Measurements from ENCODE around the gene HCRTR1. TPM values are rescaled to one million over a fixed set of nuclear protein-coding genes. Genes with fewer than 3 reads are reported as not detected.

HCRTR1 gene
- total RNA-seq, 2 donors from 2014 or later = not detected

DNA sequence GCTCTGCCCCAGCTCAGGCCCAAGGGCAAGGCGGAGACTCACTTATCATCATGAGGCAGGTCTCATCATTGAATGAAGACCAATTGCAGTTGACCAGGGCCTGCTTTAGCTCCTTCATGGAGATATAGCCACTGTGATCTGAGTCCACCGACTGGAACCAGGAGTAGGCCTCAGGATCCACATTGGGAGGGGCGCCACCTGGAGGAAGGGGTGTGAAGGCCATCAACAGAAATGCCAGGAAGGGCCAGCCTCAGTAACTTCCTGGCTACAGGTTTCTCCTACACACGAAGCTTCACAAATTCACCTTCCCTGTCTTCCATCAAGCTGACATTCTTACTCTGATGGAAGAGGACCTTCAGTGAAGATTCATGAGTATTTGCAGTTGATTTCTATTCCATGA, 15.6 kb downstream of the HCRTR1 start:
- peak; percentile 32 for ATAC-seq
- Mint-ChIP-seq H3K4me1 (peaks cover 24% of the 10 kb centered on the region), H3K27me3 (no peaks in the 10 kb centered on the region), H3K4me3 (no peak overlapping the region), H3K27ac (no peak overlapping the region), H3K36me3 (ENCODE audit: low read depth) (peaks cover 5% of the 10 kb centered on the region)
- H3K9me3 ChIP-seq (ENCODE audit: control insufficient read depth, low read length, poor library complexity, severe bottlenecking) = no peaks in the 10 kb centered on the region
- DNase-seq = no peak

DNA sequence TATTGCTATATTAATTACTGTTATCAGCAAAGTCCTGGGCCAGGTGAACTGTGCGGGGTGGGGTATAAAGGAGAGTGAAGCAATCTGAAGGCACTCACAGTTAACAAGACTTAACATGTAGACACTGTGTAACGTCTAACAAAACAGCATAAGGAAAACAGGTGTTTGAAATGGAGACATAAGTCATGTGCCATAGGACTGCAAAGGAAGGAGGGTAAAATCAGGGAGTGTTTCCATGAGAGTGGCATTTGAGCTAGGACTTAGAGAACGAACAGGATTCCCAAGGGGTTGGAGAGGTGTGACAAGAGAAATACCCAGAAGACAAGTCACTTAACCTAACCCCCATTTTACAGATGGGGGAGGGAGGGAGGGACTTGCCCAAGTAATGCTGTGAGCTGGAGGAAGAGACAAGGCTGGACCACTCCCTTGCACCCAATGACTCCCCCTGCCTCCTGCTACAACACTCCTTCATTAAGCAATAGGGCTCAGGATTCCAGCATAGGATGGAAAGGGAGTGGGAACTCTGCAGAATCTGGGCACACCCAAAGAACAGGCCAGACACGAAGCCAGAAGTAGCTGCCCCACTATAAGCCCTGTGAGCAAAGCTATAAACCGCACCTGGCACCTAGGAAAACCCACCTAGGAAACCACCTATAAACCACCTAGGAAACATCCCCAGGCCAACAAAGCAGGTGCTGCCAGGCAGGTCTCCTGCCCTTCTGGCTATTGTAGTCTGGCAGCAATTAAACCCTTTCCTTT, 20.6 kb downstream of the HCRTR1 start:
- ATAC-seq = peak; percentile 54
- peaks cover 3% of the 10 kb centered on the region for H3K36me3 Mint-ChIP-seq (ENCODE audit: low read depth)
- H3K4me3 Mint-ChIP-seq = no peak overlapping the region
- H3K9me3 ChIP-seq (ENCODE audit: control insufficient read depth, low read length, poor library complexity, severe bottlenecking) = no peaks in the 10 kb centered on the region
- peaks cover 24% of the 10 kb centered on the region for H3K4me1 Mint-ChIP-seq
- peak overlapping the region; percentile 39 for H3K27ac Mint-ChIP-seq
- no peak for DNase-seq
- H3K27me3 Mint-ChIP-seq = no peaks in the 10 kb centered on the region

DNA sequence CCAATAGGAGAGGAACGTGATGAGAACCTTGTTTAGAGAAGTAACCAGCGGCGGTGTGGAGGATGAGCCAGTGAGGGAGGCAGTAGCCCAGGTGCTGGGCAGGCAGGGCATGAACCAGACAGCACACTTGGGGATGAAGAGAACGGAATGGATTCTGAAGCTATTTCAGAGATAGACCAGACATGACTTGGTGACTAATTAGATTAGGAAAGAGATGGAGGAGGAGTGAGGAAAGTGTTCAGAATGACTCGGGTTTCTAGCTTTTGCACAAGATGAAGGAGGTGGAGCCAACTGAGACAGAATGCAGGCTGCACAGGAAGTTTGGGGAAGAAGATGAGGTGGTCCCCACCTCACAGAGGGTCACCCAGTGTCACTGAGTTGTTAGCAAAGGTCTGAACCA, 22.1 kb downstream of the HCRTR1 start:
- no peaks in the 10 kb centered on the region for H3K9me3 ChIP-seq (ENCODE audit: control insufficient read depth, low read length, poor library complexity, severe bottlenecking)
- Mint-ChIP-seq H3K4me1 (peaks cover 35% of the 10 kb centered on the region), H3K27me3 (no peaks in the 10 kb centered on the region), H3K4me3 (no peak overlapping the region), H3K27ac (no peak overlapping the region), H3K36me3 (ENCODE audit: low read depth) (peaks cover 3% of the 10 kb centered on the region)
- ATAC-seq (no peak), DNase-seq (no peak)

DNA sequence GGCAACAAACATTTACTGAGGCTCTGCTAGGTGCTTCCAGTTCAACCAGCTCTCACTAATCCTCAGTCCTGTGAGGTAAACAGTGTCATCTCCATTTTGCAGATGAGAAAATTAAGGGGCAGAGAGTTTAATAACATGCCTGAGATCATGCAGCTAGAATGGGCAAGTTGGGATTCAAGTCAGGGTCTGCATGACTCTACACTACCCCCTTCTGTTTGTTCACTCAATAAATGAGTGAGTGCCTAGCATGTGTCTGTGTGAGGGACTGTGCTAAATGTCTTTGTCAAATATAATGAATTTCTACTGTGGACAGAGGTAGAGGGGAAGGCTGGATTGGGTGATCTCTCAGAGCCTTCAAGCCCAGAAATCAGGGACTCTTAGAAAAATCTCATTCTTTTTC, 22.7 kb downstream of the HCRTR1 start:
- Mint-ChIP-seq H3K27me3 (no peaks in the 10 kb centered on the region), H3K27ac (no peak overlapping the region), H3K36me3 (ENCODE audit: low read depth) (peaks cover 8% of the 10 kb centered on the region), H3K4me3 (no peak overlapping the region), H3K4me1 (peaks cover 36% of the 10 kb centered on the region)
- DNase-seq (no peak), ATAC-seq (no peak)
- H3K9me3 ChIP-seq (ENCODE audit: control insufficient read depth, low read length, poor library complexity, severe bottlenecking) = no peaks in the 10 kb centered on the region

DNA sequence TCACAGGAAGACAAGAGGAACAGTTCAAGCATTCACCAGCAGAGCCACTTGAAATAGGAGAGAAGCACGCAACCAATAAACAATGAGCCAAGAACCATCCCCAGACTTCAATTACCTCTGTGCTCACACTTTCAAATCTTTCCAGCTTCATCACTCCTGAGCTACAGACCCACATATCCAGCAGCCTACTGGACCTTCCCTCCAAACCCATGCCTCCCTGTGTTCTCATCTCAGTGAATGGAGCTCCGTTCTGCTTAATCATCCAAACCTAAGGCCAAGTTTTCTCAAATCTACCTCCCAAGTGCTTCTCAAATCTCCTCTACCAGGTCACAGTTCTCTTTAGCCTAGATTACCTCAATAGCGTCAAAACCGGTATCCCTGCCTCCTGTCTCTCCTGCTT, 23.5 kb downstream of the HCRTR1 start:
- no peaks in the 10 kb centered on the region for H3K27me3 Mint-ChIP-seq
- H3K4me1 Mint-ChIP-seq = peaks cover 40% of the 10 kb centered on the region
- no peak for DNase-seq
- no peaks in the 10 kb centered on the region for H3K9me3 ChIP-seq (ENCODE audit: control insufficient read depth, low read length, poor library complexity, severe bottlenecking)
- peaks cover 8% of the 10 kb centered on the region for H3K36me3 Mint-ChIP-seq (ENCODE audit: low read depth)
- ATAC-seq = no peak
- no peak overlapping the region for H3K27ac Mint-ChIP-seq
- no peak overlapping the region for H3K4me3 Mint-ChIP-seq

DNA sequence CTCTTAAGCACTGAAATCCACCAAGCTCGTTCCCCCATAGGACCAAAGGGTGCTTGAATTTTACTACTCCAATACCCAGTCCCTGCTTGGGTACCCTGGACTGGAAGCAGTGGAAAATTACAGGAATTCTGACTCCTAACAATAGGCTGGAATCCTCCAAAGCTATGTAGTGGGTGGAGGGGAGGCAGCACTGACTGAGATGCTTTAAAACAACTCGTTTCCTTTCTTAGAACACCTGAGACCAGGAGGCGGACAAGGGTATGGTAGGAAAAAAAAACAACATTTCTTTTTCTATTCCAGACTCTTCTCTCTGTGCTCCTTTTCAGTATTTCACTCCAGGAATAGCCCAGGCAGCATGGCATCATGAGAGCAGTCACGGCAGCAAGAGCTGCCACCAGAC, 24.9 kb downstream of the HCRTR1 start:
- no peaks in the 10 kb centered on the region for H3K27me3 Mint-ChIP-seq
- no peak overlapping the region for H3K4me3 Mint-ChIP-seq
- H3K36me3 Mint-ChIP-seq (ENCODE audit: low read depth) = peaks cover 11% of the 10 kb centered on the region
- peaks cover 32% of the 10 kb centered on the region for H3K4me1 Mint-ChIP-seq
- ATAC-seq (no peak), DNase-seq (no peak)
- no peaks in the 10 kb centered on the region for H3K9me3 ChIP-seq (ENCODE audit: control insufficient read depth, low read length, poor library complexity, severe bottlenecking)
- no peak overlapping the region for H3K27ac Mint-ChIP-seq

DNA sequence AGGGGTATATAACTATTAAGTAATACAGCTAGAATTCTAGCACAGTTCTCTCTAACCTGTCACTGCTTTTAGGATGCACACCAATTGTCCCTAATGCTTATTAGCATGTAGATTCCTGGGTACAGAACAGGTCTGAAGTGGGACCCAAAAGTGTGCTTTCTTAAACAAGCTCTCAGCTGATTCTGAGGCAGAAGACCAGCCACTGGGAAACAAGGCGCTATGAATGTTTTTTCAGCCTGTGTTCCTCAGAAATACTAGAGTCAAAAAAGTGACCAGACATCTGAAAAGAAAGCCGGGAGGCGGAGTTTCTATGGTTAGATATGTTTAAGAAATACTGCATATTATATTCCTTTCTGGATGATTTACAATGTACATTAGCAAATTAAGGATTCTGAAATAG, 25.4 kb downstream of the HCRTR1 start:
- Mint-ChIP-seq H3K27me3 (no peaks in the 10 kb centered on the region), H3K4me1 (peaks cover 28% of the 10 kb centered on the region), H3K36me3 (ENCODE audit: low read depth) (peaks cover 11% of the 10 kb centered on the region), H3K4me3 (peak overlapping the region; percentile 25), H3K27ac (peak overlapping the region; percentile 99)
- ATAC-seq (no peak), DNase-seq (no peak)
- H3K9me3 ChIP-seq (ENCODE audit: control insufficient read depth, low read length, poor library complexity, severe bottlenecking) = no peaks in the 10 kb centered on the region

DNA sequence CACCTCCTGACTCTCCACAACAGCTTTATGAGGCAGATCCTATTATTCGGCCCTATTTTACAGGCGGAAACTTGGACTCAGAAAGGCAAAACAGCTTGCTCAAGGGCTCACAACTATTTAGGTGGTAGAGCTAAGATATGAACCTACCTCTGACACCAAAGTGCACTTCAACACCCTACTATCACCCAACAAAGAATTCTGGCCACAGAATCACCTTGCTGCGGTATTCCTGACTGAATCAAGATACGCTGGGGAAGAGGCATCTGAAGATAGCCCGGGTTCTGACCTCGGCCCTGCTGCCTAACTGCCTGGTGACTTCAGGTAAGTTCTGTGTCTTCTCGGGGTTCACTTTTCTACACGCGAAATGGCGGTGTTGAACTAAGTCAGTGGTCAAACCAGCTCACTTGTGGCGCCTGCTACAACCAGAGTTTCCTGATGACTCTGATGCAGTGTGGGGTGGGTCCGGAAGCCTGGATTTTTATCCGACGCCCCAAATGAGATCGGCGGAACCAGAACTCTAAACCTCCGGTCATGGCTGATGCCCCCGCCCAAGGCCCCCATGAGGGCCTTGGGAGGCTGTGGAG, 26.6 kb downstream of the HCRTR1 start:
- ATAC-seq (peak; percentile 57), DNase-seq (no peak)
- Mint-ChIP-seq H3K27ac (peak overlapping the region; percentile 99), H3K36me3 (ENCODE audit: low read depth) (peaks cover 8% of the 10 kb centered on the region), H3K27me3 (no peaks in the 10 kb centered on the region), H3K4me3 (peak overlapping the region; percentile 97), H3K4me1 (peaks cover 24% of the 10 kb centered on the region)
- no peaks in the 10 kb centered on the region for H3K9me3 ChIP-seq (ENCODE audit: control insufficient read depth, low read length, poor library complexity, severe bottlenecking)

DNA sequence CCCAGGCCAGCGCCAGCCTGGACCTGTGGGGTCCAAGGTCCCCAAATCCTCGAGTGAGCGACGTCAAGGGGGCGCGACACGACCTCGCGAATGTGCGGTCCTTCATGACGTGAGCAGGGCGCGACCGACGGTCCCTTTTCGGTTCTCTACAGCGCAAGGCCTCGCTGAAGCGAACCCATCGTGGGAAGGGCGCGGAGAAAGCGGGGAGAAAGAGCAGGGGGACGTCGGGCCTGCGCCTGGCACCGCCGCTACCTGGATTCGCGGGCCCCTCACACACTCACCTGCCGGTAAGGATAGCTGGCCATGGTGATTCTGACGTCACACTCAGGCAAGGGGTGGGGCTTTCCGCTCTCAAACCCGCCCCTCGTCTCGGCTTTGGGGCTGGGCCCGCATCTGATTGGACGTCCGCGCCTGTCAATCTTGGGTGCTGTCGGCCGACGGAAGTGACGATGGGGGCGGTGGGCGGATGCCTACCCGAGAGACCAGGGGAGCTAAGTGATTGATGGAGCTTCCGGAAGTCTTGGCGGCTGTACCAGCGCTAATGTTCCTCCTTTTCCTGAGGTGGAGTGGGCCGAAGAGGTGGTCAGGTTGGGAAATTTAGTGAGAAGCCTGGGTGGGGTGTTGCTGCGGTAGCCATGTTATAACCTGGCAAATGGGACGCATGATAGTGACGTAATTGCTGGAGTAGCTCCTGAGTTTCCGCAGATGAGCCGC, 27.2 kb downstream of the HCRTR1 start, which contains the start of gene PEF1:
Gene PEF1 (minus strand): TSS at position 317 of the 714 bp plus-strand sequence. CDS start 12 bp downstream, at position 305.
- Mint-ChIP-seq H3K4me3 (peak within 1 kb of the TSS; percentile 97), H3K27ac (peak within 1 kb of the TSS; percentile 99), H3K27me3 (no peaks in the 10 kb centered on the region), H3K4me1 (peaks cover 24% of the 10 kb centered on the region), H3K36me3 (ENCODE audit: low read depth) (peaks cover 8% of the 10 kb centered on the region)
- peak; percentile 90 for ATAC-seq
- peak; percentile 97 to 99 (median 98) for DNase-seq
- no peaks in the 10 kb centered on the region for H3K9me3 ChIP-seq (ENCODE audit: control insufficient read depth, low read length, poor library complexity, severe bottlenecking)

DNA sequence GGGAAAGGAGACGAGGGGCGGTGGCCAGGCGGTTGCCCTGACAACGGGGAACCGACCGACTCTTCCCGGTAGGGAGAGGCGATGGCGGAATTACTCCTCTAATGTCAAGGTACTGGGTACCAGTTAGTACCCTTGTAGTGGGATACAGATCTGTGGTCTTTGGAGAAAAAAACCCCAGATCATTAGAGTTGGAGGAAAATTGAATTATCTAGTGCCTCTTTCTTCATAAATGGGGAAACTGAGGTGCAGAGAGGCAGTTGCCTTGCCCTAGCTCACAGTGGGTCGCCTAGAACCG, 27.7 kb downstream of the HCRTR1 start:
- H3K27me3 Mint-ChIP-seq = no peaks in the 10 kb centered on the region
- DNase-seq (no peak), ATAC-seq (no peak)
- peaks cover 24% of the 10 kb centered on the region for H3K4me1 Mint-ChIP-seq
- no peaks in the 10 kb centered on the region for H3K9me3 ChIP-seq (ENCODE audit: control insufficient read depth, low read length, poor library complexity, severe bottlenecking)
- H3K27ac Mint-ChIP-seq = peak overlapping the region; percentile 99
- H3K36me3 Mint-ChIP-seq (ENCODE audit: low read depth) = peaks cover 8% of the 10 kb centered on the region
- H3K4me3 Mint-ChIP-seq = peak overlapping the region; percentile 97

DNA sequence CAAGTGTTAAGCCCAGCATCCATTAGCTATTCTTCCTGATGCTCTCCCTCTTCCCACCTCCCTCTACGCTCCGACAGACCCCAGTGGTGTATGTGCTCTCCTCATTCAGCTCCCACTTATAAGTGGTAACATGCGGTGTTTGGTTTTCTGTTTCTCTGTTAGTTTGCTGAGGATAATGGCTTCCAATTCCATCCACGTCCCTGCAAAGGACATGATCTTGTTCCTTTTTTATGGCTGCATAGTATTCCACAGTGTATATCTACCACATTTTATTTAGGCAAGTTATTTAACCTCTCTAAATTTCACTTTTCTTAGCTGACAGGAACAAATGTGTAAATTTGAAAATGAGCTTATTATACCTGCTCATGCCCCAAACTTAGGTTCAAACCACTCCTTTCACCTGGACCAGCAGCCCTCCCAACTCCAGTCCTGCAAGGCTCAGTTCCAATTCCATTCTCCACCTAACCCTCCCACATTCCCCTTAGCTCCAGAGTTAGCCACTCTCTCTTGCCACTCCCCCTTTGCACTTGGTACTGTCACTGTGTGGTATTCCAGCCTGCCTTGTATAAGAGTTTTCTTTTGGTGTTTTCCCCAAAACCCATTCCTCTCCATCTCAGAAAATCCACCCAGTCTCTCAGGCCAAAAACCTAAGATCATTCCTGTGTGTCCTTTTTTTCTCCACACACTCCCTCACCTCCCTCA, 28.9 kb downstream of the HCRTR1 start:
- H3K36me3 Mint-ChIP-seq (ENCODE audit: low read depth) = peaks cover 8% of the 10 kb centered on the region
- no peaks in the 10 kb centered on the region for H3K27me3 Mint-ChIP-seq
- peak overlapping the region; percentile 97 for H3K4me3 Mint-ChIP-seq
- H3K9me3 ChIP-seq (ENCODE audit: control insufficient read depth, low read length, poor library complexity, severe bottlenecking) = no peaks in the 10 kb centered on the region
- ATAC-seq (no peak), DNase-seq (no peak)
- H3K4me1 Mint-ChIP-seq = peaks cover 24% of the 10 kb centered on the region
- H3K27ac Mint-ChIP-seq = peak overlapping the region; percentile 99

DNA sequence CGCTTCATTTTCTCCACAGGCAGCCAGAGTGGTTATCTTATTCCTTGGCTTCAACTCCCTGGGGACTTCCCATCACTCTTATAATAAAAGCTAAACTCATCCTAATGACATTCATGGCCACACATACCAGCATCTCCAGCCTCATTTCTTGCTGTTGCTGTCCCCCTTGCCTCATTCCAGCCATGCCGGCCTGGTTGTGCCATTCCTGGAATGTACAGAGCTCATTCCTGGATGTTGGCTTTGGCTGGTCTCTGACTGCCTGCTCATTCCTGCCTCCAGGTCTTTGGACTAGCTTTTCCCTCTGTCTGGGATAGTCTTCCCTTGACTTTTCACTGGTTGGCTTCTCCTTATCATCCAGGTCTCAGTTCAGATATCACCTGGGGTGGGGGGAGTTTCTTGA, 29.6 kb downstream of the HCRTR1 start:
- no peak for ATAC-seq
- peaks cover 24% of the 10 kb centered on the region for H3K4me1 Mint-ChIP-seq
- H3K4me3 Mint-ChIP-seq = peak overlapping the region; percentile 25
- no peaks in the 10 kb centered on the region for H3K9me3 ChIP-seq (ENCODE audit: control insufficient read depth, low read length, poor library complexity, severe bottlenecking)
- no peaks in the 10 kb centered on the region for H3K27me3 Mint-ChIP-seq
- no peak overlapping the region for H3K27ac Mint-ChIP-seq
- H3K36me3 Mint-ChIP-seq (ENCODE audit: low read depth) = peaks cover 8% of the 10 kb centered on the region
- DNase-seq = no peak

DNA sequence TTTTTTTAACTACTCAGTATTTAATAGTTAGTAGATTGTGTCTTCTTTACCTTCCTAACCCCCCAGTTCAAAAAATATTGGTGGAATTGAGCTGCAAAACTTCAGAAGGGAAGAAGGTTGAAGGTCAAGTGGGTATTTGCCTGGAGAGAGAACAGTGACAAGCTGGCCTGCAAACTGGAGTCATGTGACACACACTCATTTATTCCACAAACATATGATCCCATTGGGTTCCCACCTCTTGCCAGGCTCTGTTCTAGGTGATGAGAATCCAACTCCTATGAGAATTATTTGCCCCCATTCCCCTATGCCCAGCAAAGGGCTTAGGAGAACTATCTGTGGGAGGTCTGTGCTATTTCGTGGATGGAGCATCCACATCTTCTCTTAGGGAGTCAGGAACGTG, 30.7 kb downstream of the HCRTR1 start:
- no peak overlapping the region for H3K27ac Mint-ChIP-seq

More for the DNA sequence above, 30.7 kb downstream of the HCRTR1 start:
- no peaks in the 10 kb centered on the region for H3K9me3 ChIP-seq (ENCODE audit: control insufficient read depth, low read length, poor library complexity, severe bottlenecking)
- Mint-ChIP-seq H3K4me1 (peaks cover 24% of the 10 kb centered on the region), H3K36me3 (ENCODE audit: low read depth) (peaks cover 8% of the 10 kb centered on the region), H3K27me3 (no peaks in the 10 kb centered on the region), H3K4me3 (no peak overlapping the region)
- no peak for ATAC-seq
- DNase-seq = no peak
